ENCODE measurements around the gene MYO1D.
A peak's percentile ranks its signal among the peaks of the same experiment; 100 is the strongest.
"Not testable (repeated sequence)": the region's sequence is repeated elsewhere in the genome, so short reads cannot be mapped to it uniquely, and the experiment has no call there.

Gene MYO1D

GRCh38 chr17:32876417-32877163, at the start of gene MYO1D:
MYO1D (minus strand) TSS chr17:32877124; CDS start chr17:32876872, 252 bp downstream.
- peak in 2 of 3 donors; percentile 34 to 60 for DNase-seq

- no peak for DNase-seq
These were observed 49.3 kb upstream of the MYO1D start for GRCh38 chr17:32926183-32926582.

GRCh38 chr17:32923905-32924304, 47.0 kb upstream of the MYO1D start:
- not testable (repeated sequence) for DNase-seq

- DNase-seq, result no peak
These were observed 44.1 kb upstream of the MYO1D start for GRCh38 chr17:32921017-32921416.

GRCh38 chr17:32920293-32920692, 43.4 kb upstream of the MYO1D start:
- DNase-seq, result no peak

GRCh38 chr17:32919876-32920275, 43.0 kb upstream of the MYO1D start:
- not testable (repeated sequence) for DNase-seq

GRCh38 chr17:32917842-32918241, 40.9 kb upstream of the MYO1D start:
- DNase-seq, result no peak

GRCh38 chr17:32917081-32917480, 40.2 kb upstream of the MYO1D start:
- no peak for DNase-seq

GRCh38 chr17:32916134-32916533, 39.2 kb upstream of the MYO1D start:
- no peak for DNase-seq

- DNase-seq, result no peak
These were observed 38.3 kb upstream of the MYO1D start for GRCh38 chr17:32915245-32915644.

GRCh38 chr17:32914181-32914580, 37.3 kb upstream of the MYO1D start:
- DNase-seq, result no peak

GRCh38 chr17:32913593-32913992, 36.7 kb upstream of the MYO1D start:
- no peak for DNase-seq

- no peak for DNase-seq
These were observed 35.4 kb upstream of the MYO1D start for GRCh38 chr17:32912218-32912897.

- no peak for DNase-seq
These were observed 33.8 kb upstream of the MYO1D start for GRCh38 chr17:32910769-32911168.

- peak; percentile 74 to 82 (median 79) for DNase-seq
These were observed 33.0 kb upstream of the MYO1D start for GRCh38 chr17:32909787-32910369.

GRCh38 chr17:32907583-32907982, 30.7 kb upstream of the MYO1D start:
- no peak for DNase-seq

GRCh38 chr17:32904891-32905290, 28.0 kb upstream of the MYO1D start:
- no peak for DNase-seq

GRCh38 chr17:32903774-32904673, 27.1 kb upstream of the MYO1D start:
- DNase-seq, result no peak

- DNase-seq, result no peak
These were observed 24.8 kb upstream of the MYO1D start for GRCh38 chr17:32901743-32902142.

- no peak for DNase-seq
These were observed 22.5 kb upstream of the MYO1D start for GRCh38 chr17:32899236-32900013.

- DNase-seq, result no peak
These were observed 19.8 kb upstream of the MYO1D start for GRCh38 chr17:32896647-32897258.

GRCh38 chr17:32894245-32894644, 17.3 kb upstream of the MYO1D start:
- DNase-seq, result no peak

Data from suppressor macrophage treated with lipopolysaccharide for 1 hour (primary cell).